A549 (cell line): Measurements from ENCODE around the gene RPTOR. TPM values are rescaled to one million over a fixed set of nuclear protein-coding genes. Genes with fewer than 3 reads are reported as not detected.

ENCODE experiments used
- ATAC-seq, 2 experiments: fragments of 200-7000 bp in 1 of 2; fragments of >200 bp in 1 of 2; cut with Nextera tagmentation in 1 of 2; cut with Tn5 transposase in 1 of 2; 3 replicates each; pipeline versions ENCODE4 v1.8.0 to v1.9.1; 2018 to 2020; ENCODE audit warnings: mild to moderate bottlenecking in 1 of 2, moderate library complexity in 1 of 2
- CTCF ChIA-PET: fragments of 300-600 bp; sonication (Branson Sonifier 250); formaldehyde crosslinking; extraction: SDS; loops from one replicate; lab custom pipeline; 2021; ENCODE audit warnings: antibody characterized with exemption, inconsistent platforms; lab: Yijun Ruan, JAX
- POLR2A ChIA-PET: fragments of 350-600 bp; formaldehyde crosslinking; extraction: SDS; loops from one replicate; lab custom pipeline; 2021; ENCODE audit warnings: antibody characterized with exemption, inconsistent platforms; lab: Yijun Ruan, JAX
- DNase-seq, 2 experiments: peaks; one replicate each; pipeline versions ENCODE4 v3.0.0 to v3.0.0-alpha.2; 2011 to 2016; ENCODE audit warnings: low read depth in 1 of 2, low spot score in 1 of 2
- FAIRE-seq: peaks from 2 replicates; lab custom pipeline; 2011; peaks lifted over from hg19 to GRCh38; lab: Jason Lieb, UNC
- H3K27ac ChIP-seq, 2 experiments: fragments of >200 bp; sonication (Bioruptor Twin); formaldehyde crosslinking; 3 replicates each; pipeline ENCODE4 v1.5.1; 2016 to 2017
- H3K4me1 ChIP-seq: fragments of >200 bp; sonication (Bioruptor Twin); formaldehyde crosslinking; 3 replicates; pipeline ENCODE4 v1.6.1; 2016
- H3K4me2 ChIP-seq: fragments of >200 bp; sonication (Bioruptor Twin); formaldehyde crosslinking; 3 replicates; pipeline ENCODE4 v1.6.1; 2016
- H3K4me3 ChIP-seq: fragments of >200 bp; sonication (Bioruptor Twin); formaldehyde crosslinking; 3 replicates; pipeline ENCODE4 v1.5.1; 2016
- H3K9me3 ChIP-seq: fragments of >200 bp; sonication (Bioruptor Twin); formaldehyde crosslinking; 3 replicates; pipeline ENCODE4 v1.6.1; 2016
- CBX2 ChIP-seq: fragments of 200-600 bp; sonication (generic); IDR thresholded peaks from 2 replicates; pipeline ENCODE4 v1.6.1; 2016; ENCODE audit warnings: low read depth, mild to moderate bottlenecking, borderline replicate concordance
- CBX8 ChIP-seq: fragments of 200-600 bp; sonication (generic); IDR thresholded peaks from 2 replicates; pipeline ENCODE4 v1.6.1; 2016
- CHD4 ChIP-seq: fragments of 200-600 bp; sonication (generic); IDR thresholded peaks from 2 replicates; pipeline ENCODE4 v1.6.1; 2016; ENCODE audit warnings: antibody characterized with exemption, mild to moderate bottlenecking, borderline replicate concordance
- EHMT2 ChIP-seq: fragments of 200-600 bp; sonication (generic); IDR thresholded peaks from 2 replicates; pipeline ENCODE4 v1.6.1; 2016; ENCODE audit warnings: antibody characterized with exemption, low read depth, mild to moderate bottlenecking, moderate library complexity
- EP300 ChIP-seq, 2 experiments: fragments of >200 bp; sonication (Bioruptor Twin); formaldehyde crosslinking; IDR thresholded peaks; 2 replicates in 1 of 2; 3 replicates in 1 of 2; pipeline ENCODE4 v1.6.1; 2016 to 2017
- FOSB ChIP-seq: fragments of 250-450 bp; sonication (Bioruptor Pico); IDR thresholded peaks from 2 replicates; pipeline ENCODE4 v1.5.0; 2020; ENCODE audit warnings: mild to moderate bottlenecking, moderate library complexity
- FOSL2 ChIP-seq, 2 experiments: fragments of 450-650 bp in 1 of 2; fragments of >200 bp in 1 of 2; sonication (Bioruptor Twin) in 1 of 2; formaldehyde crosslinking; IDR thresholded peaks; 2 replicates each; pipeline versions ENCODE4 v1.5.0 to v1.6.1; 2016 to 2020; ENCODE audit warnings: mild to moderate bottlenecking in 1 of 2, moderate library complexity in 1 of 2
- GATA3 ChIP-seq: IDR thresholded peaks from 2 replicates; pipeline ENCODE4 v1.6.1; 2012; ENCODE audit warnings: borderline replicate concordance
- HDAC2 ChIP-seq: fragments of 200-600 bp; sonication (generic); IDR thresholded peaks from 2 replicates; pipeline ENCODE4 v1.6.1; 2016
- HOXA7 ChIP-seq: fragments of 250-450 bp; sonication (Bioruptor Pico); IDR thresholded peaks from 2 replicates; pipeline ENCODE4 v1.5.0; 2020; ENCODE audit warnings: mild to moderate bottlenecking, moderate library complexity
- JUN ChIP-seq, 2 experiments: fragments of >200 bp; sonication (Bioruptor Twin); formaldehyde crosslinking; IDR thresholded peaks; 2 replicates in 1 of 2; 3 replicates in 1 of 2; pipeline ENCODE4 v1.6.1; 2016 to 2017
- MAZ ChIP-seq: fragments of 150-350 bp; IDR thresholded peaks from 2 replicates; pipeline ENCODE4 v1.6.1; 2014; ENCODE audit warnings: antibody characterized with exemption, low read depth, low read length, borderline replicate concordance
- NPAS2 ChIP-seq: fragments of 250-450 bp; sonication (Bioruptor Pico); IDR thresholded peaks from 2 replicates; pipeline ENCODE4 v1.8.0; 2022; ENCODE audit warnings: mild to moderate bottlenecking, moderate library complexity, borderline replicate concordance
- RAD21 ChIP-seq, 2 experiments: fragments of >200 bp in 1 of 2; sonication (Bioruptor Twin) in 1 of 2; formaldehyde crosslinking in 1 of 2; IDR thresholded peaks in 1 of 2; conservative IDR thresholded peaks in 1 of 2; 2 replicates in 1 of 2; 3 replicates in 1 of 2; pipeline ENCODE4 v1.6.1; 2012 to 2018; ENCODE audit warnings: inconsistent platforms in 1 of 2
- RCOR1 ChIP-seq: fragments of 150-350 bp; IDR thresholded peaks from 2 replicates; pipeline ENCODE4 v1.6.1; 2014; ENCODE audit warnings: antibody characterized with exemption, low read length, low read depth
- REST ChIP-seq: fragments of 200-600 bp; sonication (generic); IDR thresholded peaks from 2 replicates; pipeline ENCODE4 v1.6.1; 2016; ENCODE audit warnings: antibody characterized with exemption, mild to moderate bottlenecking, moderate library complexity
- RFX5 ChIP-seq: fragments of 450-650 bp; IDR thresholded peaks from 2 replicates; pipeline ENCODE4 v1.7.1; 2014; ENCODE audit warnings: antibody characterized with exemption, mild to moderate bottlenecking, moderate library complexity
- TFCP2L1 ChIP-seq: fragments of 250-450 bp; sonication (Bioruptor Pico); IDR thresholded peaks from 2 replicates; pipeline ENCODE4 v1.5.0; 2021; ENCODE audit warnings: mild to moderate bottlenecking
- ZNF302 ChIP-seq: fragments of 250-450 bp; sonication (Bioruptor Pico); IDR thresholded peaks from 2 replicates; pipeline ENCODE4 v1.9.0; 2021; ENCODE audit warnings: inconsistent platforms, mild to moderate bottlenecking, moderate library complexity
- WGBS: methylation state at CpG from one replicate; pipeline ENCODE4 v1.1.6; 2017; ENCODE audit errors: missing lambda C conversion rate; 5-methylcytosine and 5-hydroxymethylcytosine counted together
- polyA plus RNA-seq, 4 experiments: library from polyadenylated mRNA; depleted of rRNA in 3 of 4; stranded (reverse); fragments of >200 nt; fragmentation: RNase III in 1 of 4; extraction: RNeasy Plus Mini Kit Qiagen cat#74134 plus additional on column Dnase treatment in 1 of 4; gene quantifications; 2 replicates in 3 of 4; 3 replicates in 1 of 4; pipeline ENCODE4 v1.2.3, GENCODE V29; 2011 to 2017

RPTOR gene
- polyA plus RNA-seq, 2 of the 4 experiments (the other 2 are of a cell fraction), result 10.8 to 27.1 TPM

- POLR2A ChIA-PET, result no interaction called here
- DNase-seq, result no peak
- Histone ChIP-seq H3K9me3 (no peaks in the 10 kb centered on the region), H3K27ac (no peak overlapping the region), H3K4me1 (peaks cover 40% of the 10 kb centered on the region), H3K4me2 (no peak overlapping the region), H3K4me3 (no peak overlapping the region)
- no peak for FAIRE-seq
- 93% methylated on average over 10 of the region's 10 CpGs for WGBS
- no peak for ATAC-seq
- CTCF ChIA-PET, result interaction anchor here (0.7 to 1.6 kb wide), 5 partner anchors 12 to 247 kb away, joined by 3 to 6 read pairs (median 3); no protein-coding TSS in a partner anchor
- TF ChIP-seq TFCP2L1 (no peak), RFX5 (no peak), RAD21 (conservative IDR thresholded peaks at IDR 0.05 in 1 of 2, IDR thresholded peaks at IDR 0.05 in 1 of 2) (no peak), ZNF302 (CRISPR knock-in tag) (no peak), NPAS2 (CRISPR knock-in tag) (no peak), CBX2 (no peak), CHD4 (no peak), JUN (IDR thresholded peaks at IDR 0.05) (no peak), EHMT2 (no peak), REST (no peak), RCOR1 (no peak), HOXA7 (CRISPR knock-in tag) (no peak), HDAC2 (no peak)
These were observed 309.6 kb downstream of the RPTOR start for GRCh38 chr17:80854220-80854619.

- ChIA-PET CTCF (interaction anchor here (0.6 to 1.7 kb wide), 6 partner anchors 11 to 246 kb away, joined by 3 to 6 read pairs (median 4); no protein-coding TSS in a partner anchor), POLR2A (no interaction called here)
- peak overlapping the region; percentile 77 to 86; a peak in 4 of 6 replicates for H3K27ac ChIP-seq
- no peak for ATAC-seq
- no peak for DNase-seq
- no peak for FAIRE-seq
- WGBS, result 92% methylated on average over 22 of the region's 23 CpGs
- H3K4me1 ChIP-seq, result peaks cover 46% of the 10 kb centered on the region
- no peak overlapping the region for H3K4me3 ChIP-seq
- H3K4me2 ChIP-seq, result peak overlapping the region; percentile 74; the same call in 2 of the 3 replicates
- no peaks in the 10 kb centered on the region for H3K9me3 ChIP-seq
- TF ChIP-seq MAZ (no peak), GATA3 (no peak), CBX8 (no peak), EP300 (IDR thresholded peaks at IDR 0.05) (no peak), FOSB (CRISPR knock-in tag) (no peak), FOSL2 (IDR thresholded peaks at IDR 0.05) (no peak), FOSL2 (CRISPR knock-in tag; IDR thresholded peaks at IDR 0.05) (no peak)
These were observed 310.7 kb downstream of the RPTOR start for GRCh38 chr17:80855196-80855947.
